Measurements from ENCODE around the gene PTPRJ. TPM values are rescaled to one million over a fixed set of nuclear protein-coding genes. Genes with fewer than 3 reads are reported as not detected.
A peak's percentile ranks its signal among the peaks of the same experiment; 100 is the strongest.

The PTPRJ gene
- total and polyA plus RNA-seq, 2 donors (not counting 1 experiment from before 2014, with no cell fraction given) = 11.2 to 20.0 TPM

DNA sequence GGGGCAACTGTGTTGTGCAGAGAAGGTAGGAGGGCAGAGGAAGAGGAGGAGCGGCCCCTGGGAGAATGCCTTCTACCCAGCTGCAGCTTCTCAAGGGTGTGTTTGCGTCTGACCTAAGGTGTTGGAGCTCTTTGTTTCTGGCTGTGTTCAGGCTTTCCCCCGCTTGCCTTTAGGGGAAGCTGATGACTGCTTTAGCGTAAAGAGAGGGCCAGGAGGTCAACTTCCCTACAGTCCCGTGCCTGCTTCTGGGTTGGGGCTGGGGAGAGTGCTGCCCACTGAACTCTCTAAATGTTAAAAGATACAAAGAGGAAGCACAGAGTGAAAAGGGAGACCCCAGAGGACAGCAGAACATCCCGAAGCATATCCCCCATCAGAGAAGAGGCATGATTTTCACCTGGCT is 99.2 kb downstream of the PTPRJ start:
- peak overlapping the region; percentile 27 for H3K27ac Mint-ChIP-seq
- POLR2A ChIA-PET = interaction anchor here (1.1 to 1.3 kb wide), 2 partner anchors 28 to 36 kb away, joined by 3 to 4 read pairs; no protein-coding TSS in a partner anchor

DNA sequence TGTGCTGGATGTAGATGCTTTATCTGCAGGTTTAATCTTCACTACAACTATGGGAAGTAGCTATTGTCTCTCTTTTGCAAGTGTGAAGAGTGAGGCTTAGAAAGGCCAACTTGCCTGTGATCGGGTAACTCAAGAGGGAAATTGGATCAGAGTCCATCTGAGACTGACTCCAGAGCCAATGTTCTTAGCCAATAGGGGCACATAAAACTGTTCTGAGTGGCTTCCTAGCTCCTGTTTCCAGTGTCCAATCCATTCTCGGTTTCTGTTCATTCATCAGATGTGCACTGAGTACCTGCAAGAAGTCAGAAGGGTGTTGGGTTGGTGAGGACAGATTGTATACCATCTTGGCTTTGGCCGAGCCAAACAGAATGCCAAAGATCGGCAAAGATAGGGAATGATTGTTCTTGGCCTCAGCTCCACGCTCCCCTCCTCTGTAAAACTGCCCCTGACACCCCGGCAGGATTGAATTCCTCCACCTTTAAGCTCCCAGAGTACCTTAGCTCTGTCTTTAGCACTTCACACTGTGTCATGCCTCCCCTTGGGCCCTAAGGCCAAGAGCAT is 100.0 kb downstream of the PTPRJ start:
- Histone ChIP-seq H3K27me3 (replicated peaks in 1 of 4; ENCODE audit: control extremely low read depth in 1 of 4, control insufficient read depth in 3 of 4, insufficient read depth in 4 of 4, low read length in 3 of 4) (no peaks in the 10 kb centered on the region), H2AFZ (ENCODE audit: insufficient read depth, low read depth, low read length, poor library complexity, severe bottlenecking) (no peak overlapping the region), H3K9ac (ENCODE audit: low read length) (no peak overlapping the region), H4K20me1 (ENCODE audit: control insufficient read depth, insufficient read depth, low read length, poor library complexity, severe bottlenecking) (peaks cover 5% of the 10 kb centered on the region), H3K4me3 (ENCODE audit: control extremely low read depth in 1 of 5, extremely low read depth in 1 of 5, insufficient read depth in 1 of 5, low read depth in 2 of 5, low read length in 4 of 5) (no peak overlapping the region), H3K27ac (ENCODE audit: low read length in 2 of 2) (no peak overlapping the region), H3K9me3 (ENCODE audit: control extremely low read depth in 1 of 3, control insufficient read depth in 2 of 3, insufficient read depth in 1 of 3, low read length in 2 of 3) (peaks cover 0 to 6% (median 0%) of the 10 kb centered on the region in 3 donors), H3K4me2 (replicated peaks; ENCODE audit: low read depth, low read length, poor library complexity, severe bottlenecking) (peak overlapping the region; percentile 40), H3K36me3 (replicated peaks in 1 of 2; ENCODE audit: control extremely low read depth in 1 of 2, control insufficient read depth in 1 of 2, extremely low read depth in 1 of 2, insufficient read depth in 2 of 2, low read length in 1 of 2) (peaks cover 0 to 2% of the 10 kb centered on the region in 2 experiments), H3K4me1 (ENCODE audit: control insufficient read depth in 2 of 2, insufficient read depth in 2 of 2, low read length in 2 of 2) (peaks cover 31 to 42% of the 10 kb centered on the region in 2 donors), H3K79me2 (ENCODE audit: control insufficient read depth, insufficient read depth, low read length) (peaks cover 81% of the 10 kb centered on the region)
- CTCF ChIA-PET = interaction anchor here (0.5 kb wide), 1 partner anchor 47 kb away, joined by 4 read pairs; no protein-coding TSS in a partner anchor
- peak overlapping the region; percentile 5 for H3K27ac Mint-ChIP-seq
- DNase-seq = no peak
- POLR2A ChIA-PET = interaction anchor here (1.1 kb wide), 1 partner anchor 27 kb away, joined by 3 read pairs; no protein-coding TSS in a partner anchor
- no peak for ATAC-seq (ENCODE audit: low read depth)
- no peaks in the 10 kb centered on the region for H3K27me3 Mint-ChIP-seq
- TF ChIP-seq, protein P1, sequence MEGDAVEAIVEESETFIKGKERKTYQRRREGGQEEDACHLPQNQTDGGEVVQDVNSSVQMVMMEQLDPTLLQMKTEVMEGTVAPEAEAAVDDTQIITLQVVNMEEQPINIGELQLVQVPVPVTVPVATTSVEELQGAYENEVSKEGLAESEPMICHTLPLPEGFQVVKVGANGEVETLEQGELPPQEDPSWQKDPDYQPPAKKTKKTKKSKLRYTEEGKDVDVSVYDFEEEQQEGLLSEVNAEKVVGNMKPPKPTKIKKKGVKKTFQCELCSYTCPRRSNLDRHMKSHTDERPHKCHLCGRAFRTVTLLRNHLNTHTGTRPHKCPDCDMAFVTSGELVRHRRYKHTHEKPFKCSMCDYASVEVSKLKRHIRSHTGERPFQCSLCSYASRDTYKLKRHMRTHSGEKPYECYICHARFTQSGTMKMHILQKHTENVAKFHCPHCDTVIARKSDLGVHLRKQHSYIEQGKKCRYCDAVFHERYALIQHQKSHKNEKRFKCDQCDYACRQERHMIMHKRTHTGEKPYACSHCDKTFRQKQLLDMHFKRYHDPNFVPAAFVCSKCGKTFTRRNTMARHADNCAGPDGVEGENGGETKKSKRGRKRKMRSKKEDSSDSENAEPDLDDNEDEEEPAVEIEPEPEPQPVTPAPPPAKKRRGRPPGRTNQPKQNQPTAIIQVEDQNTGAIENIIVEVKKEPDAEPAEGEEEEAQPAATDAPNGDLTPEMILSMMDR (IDR thresholded peaks at IDR 0.05) = no peak
- no peak for TF ChIP-seq EZH2 (IDR thresholded peaks at IDR 0.05; ENCODE audit: borderline replicate concordance, insufficient read depth, low read depth, low read length, poor library complexity, severe bottlenecking)
- H3K9me3 Mint-ChIP-seq (ENCODE audit: insufficient read depth) = no peaks in the 10 kb centered on the region
- intact Hi-C loops (cut with micrococcal nuclease) = no loop called here
- peaks cover 53% of the 10 kb centered on the region for H3K4me1 Mint-ChIP-seq
- H3K4me3 Mint-ChIP-seq = no peak overlapping the region
- WGBS (ENCODE audit: insufficient coverage) = 100% methylated on average over 5 of the region's 6 CpGs

More for the DNA sequence above, 99.2 kb downstream of the PTPRJ start:
- DNase-seq = no peak
- Mint-ChIP-seq H3K27me3 (no peaks in the 10 kb centered on the region), H3K9me3 (ENCODE audit: insufficient read depth) (no peaks in the 10 kb centered on the region), H3K4me3 (no peak overlapping the region), H3K4me1 (peaks cover 56% of the 10 kb centered on the region)
- peaks cover 0 to 6% (median 0%) of the 10 kb centered on the region in 3 donors for H3K9me3 ChIP-seq (ENCODE audit: control extremely low read depth in 1 of 3, control insufficient read depth in 2 of 3, insufficient read depth in 1 of 3, low read length in 2 of 3)
- CTCF ChIA-PET = interaction anchor here (0.5 kb wide), 1 partner anchor 142 kb away, joined by 3 read pairs; no protein-coding TSS in a partner anchor
- H2AFZ ChIP-seq (ENCODE audit: insufficient read depth, low read depth, low read length, poor library complexity, severe bottlenecking) = no peak overlapping the region
- peaks cover 5% of the 10 kb centered on the region for H4K20me1 ChIP-seq (ENCODE audit: control insufficient read depth, insufficient read depth, low read length, poor library complexity, severe bottlenecking)
- ATAC-seq (ENCODE audit: low read depth) = peak; percentile 36
- peaks cover 0 to 2% of the 10 kb centered on the region in 2 experiments for H3K36me3 ChIP-seq (replicated peaks in 1 of 2; ENCODE audit: control extremely low read depth in 1 of 2, control insufficient read depth in 1 of 2, extremely low read depth in 1 of 2, insufficient read depth in 2 of 2, low read length in 1 of 2)
- no peak overlapping the region for H3K27ac ChIP-seq (ENCODE audit: low read length in 2 of 2)
- H3K27me3 ChIP-seq (replicated peaks in 1 of 4; ENCODE audit: control extremely low read depth in 1 of 4, control insufficient read depth in 3 of 4, insufficient read depth in 4 of 4, low read length in 3 of 4) = no peaks in the 10 kb centered on the region
- 20% methylated on average over 1 of the region's 6 CpGs for WGBS (ENCODE audit: insufficient coverage)
- H3K4me2 ChIP-seq (replicated peaks; ENCODE audit: low read depth, low read length, poor library complexity, severe bottlenecking) = no peak overlapping the region
- no peak overlapping the region for H3K4me3 ChIP-seq (ENCODE audit: control extremely low read depth in 1 of 5, extremely low read depth in 1 of 5, insufficient read depth in 1 of 5, low read depth in 2 of 5, low read length in 4 of 5)
- intact Hi-C loops (cut with micrococcal nuclease) = no loop called here
- H3K9ac ChIP-seq (ENCODE audit: low read length) = no peak overlapping the region
- TF ChIP-seq, protein P1 (IDR thresholded peaks at IDR 0.05) = no peak
- no peak for TF ChIP-seq EZH2 (IDR thresholded peaks at IDR 0.05; ENCODE audit: borderline replicate concordance, insufficient read depth, low read depth, low read length, poor library complexity, severe bottlenecking)
- peaks cover 37 to 50% of the 10 kb centered on the region in 2 donors for H3K4me1 ChIP-seq (ENCODE audit: control insufficient read depth in 2 of 2, insufficient read depth in 2 of 2, low read length in 2 of 2)
- peaks cover 79% of the 10 kb centered on the region for H3K79me2 ChIP-seq (ENCODE audit: control insufficient read depth, insufficient read depth, low read length)
